ENCODE measurements around the gene FOXO1.

The FOXO1 gene

DNA sequence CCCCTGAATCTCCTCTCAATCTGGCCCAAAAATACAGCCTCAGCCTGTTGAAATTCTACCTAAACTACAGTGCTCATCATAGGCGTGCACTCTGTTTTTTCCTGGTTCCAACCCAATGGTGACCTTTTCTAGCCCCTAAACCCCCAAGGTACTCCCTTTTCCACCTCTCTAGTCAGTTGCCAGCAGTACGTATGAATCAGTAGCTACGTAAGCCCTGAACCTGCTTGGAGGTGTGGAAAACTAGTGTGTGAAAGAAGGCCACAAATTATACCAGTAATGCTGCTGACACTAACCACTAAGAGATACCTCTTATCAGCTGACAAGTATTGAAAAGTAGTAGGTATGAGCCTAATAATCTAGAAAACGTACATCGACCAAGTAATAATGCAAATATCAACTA, 60.9 kb downstream of the FOXO1 start:
- DNase-seq (ENCODE audit: low read depth): no peak

- no peak for DNase-seq (ENCODE audit: low read depth)
Measured at GRCh38 chr13:40604135-40604534, 62.3 kb downstream of the FOXO1 start.

- no peak for DNase-seq (ENCODE audit: low read depth)
Measured at GRCh38 chr13:40600149-40600751, 66.2 kb downstream of the FOXO1 start.

GRCh38 chr13:40599747-40600146, 66.7 kb downstream of the FOXO1 start:
- DNase-seq (ENCODE audit: low read depth): no peak

DNA sequence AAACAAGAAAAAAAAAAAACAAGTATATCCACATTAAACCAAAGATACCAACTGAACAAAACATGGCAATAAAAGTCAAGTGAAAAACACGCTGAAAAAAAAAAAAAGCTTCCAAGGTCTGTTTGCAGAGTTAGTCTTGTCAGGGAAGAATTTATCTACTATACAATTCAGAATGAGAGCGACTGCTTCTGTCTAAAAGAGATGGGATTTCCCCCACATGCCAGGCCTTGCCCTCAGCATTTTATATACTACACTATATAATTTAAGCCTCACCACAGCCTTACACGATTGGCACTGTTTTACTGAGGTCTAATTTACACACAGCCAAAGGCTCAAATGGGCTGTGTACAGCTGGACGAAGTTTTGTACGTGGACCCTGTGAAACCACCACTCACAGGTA, 67.3 kb downstream of the FOXO1 start:
- no peak for DNase-seq (ENCODE audit: low read depth)

GRCh38 chr13:40598569-40598968, 67.9 kb downstream of the FOXO1 start:
- no peak for DNase-seq (ENCODE audit: low read depth)

DNA sequence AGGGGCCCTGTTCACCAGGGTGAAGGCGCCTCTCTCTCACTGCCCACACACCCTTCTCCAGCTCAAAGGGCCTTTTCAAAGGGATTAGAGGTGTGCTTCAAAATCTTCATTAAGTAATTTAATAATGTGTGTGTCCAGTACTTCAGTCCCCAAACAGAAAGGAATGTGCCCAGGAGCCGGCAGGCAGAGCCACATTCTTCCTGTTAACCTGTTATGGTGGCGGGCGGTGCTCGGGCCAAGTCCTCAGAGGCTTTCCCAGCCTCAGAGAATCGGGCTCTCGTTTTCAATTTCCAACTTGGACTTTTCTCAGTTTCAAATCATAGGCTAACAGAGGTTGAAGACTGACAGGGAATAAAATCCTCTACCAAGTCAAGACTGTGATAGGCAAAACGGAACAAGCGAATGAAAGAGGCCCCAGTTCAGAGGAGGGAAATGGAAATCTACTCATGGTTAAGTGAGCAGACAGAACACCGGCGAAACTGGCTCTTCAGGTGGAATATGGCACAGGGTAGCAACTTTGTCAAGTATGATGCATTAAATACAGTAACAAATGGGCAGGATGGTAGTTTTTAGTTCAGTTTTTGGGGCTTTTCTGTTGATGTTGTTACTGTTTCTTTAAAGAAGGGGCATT, 68.6 kb downstream of the FOXO1 start:
- no peak for DNase-seq (ENCODE audit: low read depth)

- DNase-seq (ENCODE audit: low read depth): no peak
Measured at GRCh38 chr13:40596484-40596883, 70.0 kb downstream of the FOXO1 start.

- DNase-seq (ENCODE audit: low read depth): no peak
Measured at GRCh38 chr13:40595693-40596092, 70.7 kb downstream of the FOXO1 start.

DNA sequence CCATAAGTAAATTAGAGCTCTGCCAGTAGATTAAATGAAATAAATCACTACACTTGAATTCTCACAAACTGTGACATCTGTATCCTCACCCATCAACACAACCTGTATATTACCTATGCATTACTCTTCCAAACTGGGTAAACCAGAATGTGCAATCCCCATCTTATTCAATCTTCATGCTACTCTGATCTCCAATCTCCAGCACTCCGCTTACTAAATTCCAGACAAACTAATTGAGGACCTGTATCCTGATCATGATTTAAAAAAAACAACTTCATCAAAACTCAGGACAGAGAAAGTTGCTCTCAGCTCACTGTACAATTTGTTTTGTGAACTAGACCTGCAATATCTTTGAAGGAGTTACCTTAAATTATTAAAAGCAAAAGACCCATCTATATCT, 74.4 kb downstream of the FOXO1 start:
- DNase-seq (ENCODE audit: low read depth): no peak

- DNase-seq (ENCODE audit: low read depth): no peak
Measured at GRCh38 chr13:40591091-40591490, 75.3 kb downstream of the FOXO1 start.

- no peak for DNase-seq (ENCODE audit: low read depth)
Measured at GRCh38 chr13:40590112-40590862, 76.2 kb downstream of the FOXO1 start.

GRCh38 chr13:40589285-40590109, 76.9 kb downstream of the FOXO1 start:
- DNase-seq (ENCODE audit: low read depth): peak; percentile 87

- no peak for DNase-seq (ENCODE audit: low read depth)
Measured at GRCh38 chr13:40588101-40588500, 78.3 kb downstream of the FOXO1 start.

GRCh38 chr13:40586886-40587565, 79.4 kb downstream of the FOXO1 start:
- DNase-seq (ENCODE audit: low read depth): no peak

DNA sequence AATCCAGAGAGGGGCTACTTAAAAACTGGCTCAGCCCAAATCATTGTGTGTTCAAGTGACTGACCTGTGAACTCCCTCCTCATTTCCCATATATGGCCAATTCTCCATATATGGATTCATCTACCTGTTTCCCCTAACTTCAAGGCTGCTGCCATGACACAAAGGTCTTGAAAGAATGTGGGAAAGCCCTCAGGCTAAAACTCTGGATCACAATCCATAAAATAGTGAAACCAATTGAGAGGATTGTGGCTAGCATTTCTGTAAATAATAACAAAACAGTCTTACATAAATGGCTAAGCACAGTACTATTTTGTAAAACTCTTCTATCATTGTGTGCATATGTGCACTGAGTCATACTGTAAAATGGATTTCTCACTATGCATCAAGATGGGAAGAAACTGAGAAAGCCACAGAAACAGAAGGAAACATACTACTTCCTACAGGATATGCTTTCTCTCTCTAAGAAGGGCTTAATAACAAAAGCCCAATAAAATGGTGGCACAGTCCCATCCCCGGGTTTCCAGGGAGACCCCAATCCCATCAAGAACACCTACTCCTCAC, 80.5 kb downstream of the FOXO1 start:
- DNase-seq (ENCODE audit: low read depth): no peak

GRCh38 chr13:40583738-40584137, 82.7 kb downstream of the FOXO1 start:
- DNase-seq (ENCODE audit: low read depth): no peak

DNA sequence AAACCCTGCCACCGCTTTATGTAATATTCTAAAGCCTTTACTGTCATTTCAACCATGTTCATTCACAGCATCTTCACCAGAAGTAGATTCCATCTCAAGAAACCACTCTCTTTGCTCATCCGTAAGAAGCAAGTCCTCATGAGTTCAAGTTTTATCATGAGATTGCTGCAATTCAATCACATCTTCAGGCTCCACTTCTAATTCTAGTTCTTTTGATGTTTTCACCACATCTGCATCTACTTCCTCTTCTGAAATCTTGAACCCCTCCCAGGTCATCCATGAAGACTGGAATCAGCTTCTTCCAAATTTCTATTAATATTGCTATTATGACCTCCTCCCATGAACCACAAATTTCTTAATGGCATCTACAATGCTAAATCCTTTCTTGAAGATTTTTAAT, 83.9 kb downstream of the FOXO1 start:
- DNase-seq (ENCODE audit: low read depth): no peak

GRCh38 chr13:40581277-40581579, 85.2 kb downstream of the FOXO1 start:
- no peak for DNase-seq (ENCODE audit: low read depth)

- DNase-seq (ENCODE audit: low read depth): no peak
Measured at GRCh38 chr13:40580566-40581276, 85.7 kb downstream of the FOXO1 start.

GRCh38 chr13:40579535-40579934, 86.9 kb downstream of the FOXO1 start:
- no peak for DNase-seq (ENCODE audit: low read depth)
